H9 (cell line): ENCODE results near the gene IGSF22. TPM values are rescaled to one million over a fixed set of nuclear protein-coding genes. Genes with fewer than 3 reads are reported as not detected.

ENCODE experiments used
- DNase-seq: peaks from one replicate; pipeline ENCODE4 v3.0.0-alpha.2; 2017
- H2AFZ ChIP-seq: one replicate; pipeline ENCODE4 v1.6.1; 2013; ENCODE audit warnings: mild to moderate bottlenecking, low read length, control low read depth, moderate library complexity
- H2AK5ac ChIP-seq: 2 replicates; pipeline ENCODE4 v1.6.1; 2013; ENCODE audit warnings: low read length, control low read depth, mixed read lengths; ENCODE audit not compliant: insufficient read length
- H2BK120ac ChIP-seq: one replicate; pipeline ENCODE4 v1.6.1; 2013; ENCODE audit warnings: low read depth, mild to moderate bottlenecking, low read length, control low read depth, inconsistent platforms; ENCODE audit not compliant: poor library complexity, severe bottlenecking
- H2BK12ac ChIP-seq: 2 replicates; pipeline ENCODE4 v1.6.1; 2013; ENCODE audit warnings: low read length, control low read depth, mixed read lengths, low read depth; ENCODE audit not compliant: insufficient read length
- H2BK15ac ChIP-seq: 2 replicates; pipeline ENCODE4 v1.6.1; 2013; ENCODE audit warnings: low read depth, low read length, control low read depth
- H2BK20ac ChIP-seq: one replicate; pipeline ENCODE4 v1.6.1; 2013; ENCODE audit warnings: low read depth, mild to moderate bottlenecking, low read length, control low read depth, inconsistent platforms; ENCODE audit not compliant: poor library complexity, severe bottlenecking
- H2BK5ac ChIP-seq: 2 replicates; pipeline ENCODE4 v1.6.1; 2013; ENCODE audit warnings: low read length, control low read depth, mixed read lengths; ENCODE audit not compliant: insufficient read length
- H3K14ac ChIP-seq: 2 replicates; pipeline ENCODE4 v1.6.1; 2013; ENCODE audit warnings: low read length, control low read depth; ENCODE audit not compliant: insufficient read depth
- H3K18ac ChIP-seq: 2 replicates; pipeline ENCODE4 v1.6.1; 2013; ENCODE audit warnings: low read depth, mild to moderate bottlenecking, mixed read lengths, low read length, control low read depth; ENCODE audit not compliant: insufficient read length
- H3K23ac ChIP-seq: 2 replicates; pipeline ENCODE4 v1.6.1; 2013; ENCODE audit warnings: low read length, control low read depth, mixed read lengths, low read depth; ENCODE audit not compliant: insufficient read length
- H3K23me2 ChIP-seq: 2 replicates; pipeline ENCODE4 v1.6.1; 2013; ENCODE audit warnings: low read depth, mild to moderate bottlenecking, mixed read lengths, low read length, control low read depth; ENCODE audit not compliant: insufficient read length, poor library complexity, severe bottlenecking
- H3K27ac ChIP-seq: 2 replicates; pipeline ENCODE4 v1.5.1; 2013; ENCODE audit warnings: low read length, control low read depth, mixed read lengths, low read depth; ENCODE audit not compliant: insufficient read length
- H3K27me3 ChIP-seq: 2 replicates; pipeline ENCODE4 v1.6.1; 2013; ENCODE audit warnings: low read length, control low read depth, inconsistent platforms; ENCODE audit not compliant: insufficient read depth
- H3K4ac ChIP-seq: 2 replicates; pipeline ENCODE4 v1.6.1; 2013; ENCODE audit warnings: low read depth, mild to moderate bottlenecking, control low read depth, inconsistent platforms, low read length, moderate library complexity
- H3K4me1 ChIP-seq: 2 replicates; pipeline ENCODE4 v1.6.1; 2013; ENCODE audit warnings: low read length, control low read depth, inconsistent platforms; ENCODE audit not compliant: insufficient read depth
- H3K4me2 ChIP-seq: 2 replicates; pipeline ENCODE4 v1.6.1; 2013; ENCODE audit warnings: low read length, control low read depth, mixed read lengths; ENCODE audit not compliant: insufficient read length, insufficient read depth
- H3K56ac ChIP-seq: 2 replicates; pipeline ENCODE4 v1.6.1; 2013; ENCODE audit warnings: low read depth, mild to moderate bottlenecking, mixed read lengths, low read length, control low read depth; ENCODE audit not compliant: insufficient read length
- H3K79me1 ChIP-seq: 2 replicates; pipeline ENCODE4 v1.6.1; 2013; ENCODE audit warnings: low read depth, mild to moderate bottlenecking, moderate library complexity, low read length, control low read depth, inconsistent platforms; ENCODE audit not compliant: insufficient read depth, poor library complexity, severe bottlenecking
- H3K79me2 ChIP-seq: 2 replicates; pipeline ENCODE4 v1.6.1; 2013; ENCODE audit warnings: low read length, control low read depth, inconsistent platforms; ENCODE audit not compliant: insufficient read depth
- H3K9ac ChIP-seq: 2 replicates; pipeline ENCODE4 v1.6.1; 2013; ENCODE audit warnings: low read length, control low read depth, mixed read lengths; ENCODE audit not compliant: insufficient read length; ENCODE audit errors: extremely low read depth
- H3K9me3 ChIP-seq: one replicate; pipeline ENCODE4 v1.6.1; 2013; ENCODE audit warnings: low read depth, low read length, inconsistent platforms; ENCODE audit not compliant: control insufficient read depth
- H3T11ph ChIP-seq: one replicate; pipeline ENCODE4 v1.6.1; 2013; ENCODE audit warnings: mild to moderate bottlenecking, low read length, control low read depth, inconsistent platforms
- H4K20me1 ChIP-seq: one replicate; pipeline ENCODE4 v1.6.1; 2013; ENCODE audit not compliant: control insufficient read depth, insufficient read length, insufficient read depth
- H4K5ac ChIP-seq: 2 replicates; pipeline ENCODE4 v1.6.1; 2013; ENCODE audit warnings: low read depth, mild to moderate bottlenecking, mixed read lengths, low read length, control low read depth; ENCODE audit not compliant: insufficient read length
- H4K8ac ChIP-seq: replicated peaks from 2 replicates; pipeline ENCODE4 v1.6.1; 2013; ENCODE audit warnings: low read length, control low read depth, mixed read lengths, low read depth; ENCODE audit not compliant: insufficient read length
- H4K91ac ChIP-seq: 2 replicates; pipeline ENCODE4 v1.6.1; 2013; ENCODE audit warnings: low read depth, mild to moderate bottlenecking, moderate library complexity, mixed read lengths, low read length, control low read depth; ENCODE audit not compliant: insufficient read length
- H3K27ac Mint-ChIP-seq, 3 experiments: 2 replicates in 2 of 3; 3 replicates in 1 of 3; pipeline ENCODE4 v1.8.0; 2020 to 2021; ENCODE audit warnings: mixed read lengths in 3 of 3, mild to moderate bottlenecking in 1 of 3, moderate library complexity in 1 of 3
- H3K27me3 Mint-ChIP-seq: 2 replicates; pipeline ENCODE4 v1.8.0; 2021; ENCODE audit warnings: low read depth, mild to moderate bottlenecking, moderate library complexity, mixed read lengths
- H3K36me3 Mint-ChIP-seq, 3 experiments: 2 replicates in 2 of 3; 3 replicates in 1 of 3; pipeline ENCODE4 v1.8.0; 2020 to 2021; ENCODE audit warnings: low read depth in 3 of 3, mixed read lengths in 3 of 3; ENCODE audit not compliant: insufficient read depth in 1 of 3
- H3K4me1 Mint-ChIP-seq, 2 experiments: 2 replicates each; pipeline ENCODE4 v1.8.0; 2020; ENCODE audit warnings: mixed read lengths in 2 of 2
- H3K4me3 Mint-ChIP-seq, 2 experiments: 2 replicates in 1 of 2; 3 replicates in 1 of 2; pipeline ENCODE4 v1.8.0; 2020 to 2021; ENCODE audit warnings: mild to moderate bottlenecking in 2 of 2, mixed read lengths in 2 of 2, moderate library complexity in 1 of 2
- H3K9me3 Mint-ChIP-seq, 2 experiments: 2 replicates in 1 of 2; 3 replicates in 1 of 2; pipeline ENCODE4 v1.8.0; 2020; ENCODE audit warnings: mild to moderate bottlenecking in 2 of 2, mixed read lengths in 2 of 2, moderate library complexity in 1 of 2
- CTCF ChIP-seq: fragments of 200-600 bp; sonication (generic); conservative IDR thresholded peaks from 3 replicates; pipeline ENCODE4 v1.8.0; 2021; ENCODE audit warnings: antibody characterized with exemption, mild to moderate bottlenecking
- WGBS: extraction: QIAGEN DNeasy Blood & Tissue Kit; methylation state at CpG from one replicate; pipeline ENCODE4 v1.1.7; 2013; ENCODE audit warnings: missing lambda C conversion rate, low lambda C conversion rate, mixed read lengths; ENCODE audit not compliant: insufficient read length; ENCODE audit errors: extremely low coverage; 5-methylcytosine and 5-hydroxymethylcytosine counted together
- total RNA-seq: library from RNA; stranded (reverse); gene quantifications from 2 replicates; pipeline ENCODE4 v1.2.1, GENCODE V29; 2021

The IGSF22 gene
- total RNA-seq, 1 experiment from 2014 or later = 0.35 TPM

- Histone ChIP-seq H2BK5ac (no peak overlapping the region), H3K4me1 (no peaks in the 10 kb centered on the region), H3K27me3 (no peaks in the 10 kb centered on the region; the same call in 1 of the 2 replicates), H3K27ac (no peak overlapping the region), H3K56ac (no peak overlapping the region), H2BK15ac (no peak overlapping the region), H4K5ac (no peak overlapping the region), H3K4ac (no peak overlapping the region), H2BK20ac (no peak overlapping the region), H3K23ac (no peak overlapping the region), H3K18ac (no peak overlapping the region), H2AK5ac (no peak overlapping the region), H4K8ac (no peak overlapping the region), H3K9ac (no peak overlapping the region), H4K20me1 (no peaks in the 10 kb centered on the region), H3K4me2 (no peak overlapping the region), H3K79me1 (no peaks in the 10 kb centered on the region), H3K14ac (no peak overlapping the region), H4K91ac (no peak overlapping the region), H2AFZ (no peak overlapping the region), H3K23me2 (no peaks in the 10 kb centered on the region), H2BK12ac (no peak overlapping the region), H3K9me3 (no peaks in the 10 kb centered on the region), H3T11ph (no peak overlapping the region), H3K79me2 (no peaks in the 10 kb centered on the region), H2BK120ac (no peak overlapping the region)
- no peak overlapping the region for H3K4me3 Mint-ChIP-seq
- no peak for TF ChIP-seq CTCF
- WGBS = no CpG with 5 or more reads among the region's 1 CpG
- no peak for DNase-seq
- H3K9me3 Mint-ChIP-seq = no peaks in the 10 kb centered on the region
- H3K4me1 Mint-ChIP-seq = peaks cover 8 to 13% of the 10 kb centered on the region in 2 experiments
- H3K36me3 Mint-ChIP-seq = no peaks in the 10 kb centered on the region
- H3K27ac Mint-ChIP-seq = no peak overlapping the region
- peaks cover 47% of the 10 kb centered on the region for H3K27me3 Mint-ChIP-seq
Observed at GRCh38 chr11:18704698-18705097, 21.3 kb downstream of the IGSF22 start.
